Measurements from ENCODE around the gene CYP19A1. TPM values are rescaled to one million over a fixed set of nuclear protein-coding genes. Genes with fewer than 3 reads are reported as not detected.

Gene CYP19A1
- polyA plus RNA-seq, 1 donor = 8.3 TPM

DNA sequence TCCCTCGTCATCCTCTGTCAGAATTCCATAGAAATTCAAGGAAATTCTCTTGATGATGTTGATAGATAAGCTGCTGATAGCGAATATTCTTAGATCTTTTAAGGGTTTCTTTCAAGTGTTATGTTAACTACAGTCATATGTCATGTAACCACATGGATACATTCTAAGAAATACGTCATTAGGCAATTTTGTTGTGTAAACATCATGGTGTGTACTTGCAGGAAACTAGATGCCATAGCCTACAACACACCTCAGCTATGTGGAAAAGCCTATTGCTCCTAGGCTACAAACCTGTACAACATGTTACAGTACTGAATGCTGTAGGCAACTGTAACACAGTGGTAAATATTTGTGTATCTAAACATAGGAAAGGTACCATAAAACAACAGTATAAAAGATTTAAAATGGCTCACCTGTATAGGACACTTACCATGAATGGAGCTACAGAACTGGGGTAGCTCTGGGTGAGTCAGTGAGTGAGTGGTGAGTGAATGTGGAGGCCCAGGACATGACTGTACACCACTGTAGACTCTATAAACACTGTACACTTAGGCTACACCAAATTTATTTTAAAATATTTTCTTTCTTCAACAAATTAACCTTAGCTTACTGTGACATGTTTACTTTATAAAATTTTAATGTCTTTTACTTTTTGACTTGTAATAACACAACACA is 37.7 kb upstream of the CYP19A1 start:
- no peaks in the 10 kb centered on the region for H3K27me3 ChIP-seq (ENCODE audit: control insufficient read depth, insufficient read depth, low read length)
- H3K36me3 ChIP-seq (ENCODE audit: control insufficient read depth, insufficient read depth, low read length) = no peaks in the 10 kb centered on the region
- 83% methylated on average over 1 of the region's 3 CpGs for WGBS (ENCODE audit: insufficient coverage, low lambda C conversion rate)
- H3K4me3 ChIP-seq (ENCODE audit: low read length) = no peak overlapping the region
- no peak overlapping the region for H3K27ac ChIP-seq (ENCODE audit: low read length)
- no peak for DNase-seq
- H3K9me3 ChIP-seq (ENCODE audit: control insufficient read depth, low read depth, low read length) = no peaks in the 10 kb centered on the region
- no peaks in the 10 kb centered on the region for H3K4me1 ChIP-seq (ENCODE audit: control insufficient read depth, insufficient read depth, low read length)

DNA sequence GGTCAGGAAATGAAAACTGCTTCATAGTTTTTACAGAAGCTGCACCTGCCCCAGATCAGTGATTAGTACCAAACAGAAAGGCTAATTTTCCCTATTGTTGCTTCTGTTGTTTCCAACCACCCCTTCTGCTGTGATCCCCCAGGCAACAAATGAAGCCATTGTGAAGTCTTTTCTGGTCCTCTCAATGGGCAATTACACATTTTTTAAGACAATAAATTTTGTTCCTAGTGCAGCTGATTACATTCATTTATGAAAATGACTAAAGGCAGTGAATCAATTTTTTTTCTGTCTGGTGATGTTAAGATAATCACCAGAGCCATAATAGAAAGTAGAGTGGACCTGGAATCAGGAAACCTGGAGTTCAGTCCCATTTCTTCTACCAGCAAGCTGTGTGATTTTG is 35.7 kb upstream of the CYP19A1 start:
- no peaks in the 10 kb centered on the region for H3K27me3 ChIP-seq (ENCODE audit: control insufficient read depth, insufficient read depth, low read length)
- H3K4me1 ChIP-seq (ENCODE audit: control insufficient read depth, insufficient read depth, low read length) = no peaks in the 10 kb centered on the region
- H3K27ac ChIP-seq (ENCODE audit: low read length) = no peak overlapping the region
- no peak overlapping the region for H3K4me3 ChIP-seq (ENCODE audit: low read length)
- H3K36me3 ChIP-seq (ENCODE audit: control insufficient read depth, insufficient read depth, low read length) = no peaks in the 10 kb centered on the region
- no peak for DNase-seq
- H3K9me3 ChIP-seq (ENCODE audit: control insufficient read depth, low read depth, low read length) = no peaks in the 10 kb centered on the region

- no peaks in the 10 kb centered on the region for H3K27me3 ChIP-seq (ENCODE audit: control insufficient read depth, insufficient read depth, low read length)
- H3K4me3 ChIP-seq (ENCODE audit: low read length) = no peak overlapping the region
- no CpG with 5 or more reads among the region's 1 CpG for WGBS (ENCODE audit: insufficient coverage, low lambda C conversion rate)
- H3K9me3 ChIP-seq (ENCODE audit: control insufficient read depth, low read depth, low read length) = no peaks in the 10 kb centered on the region
- H3K36me3 ChIP-seq (ENCODE audit: control insufficient read depth, insufficient read depth, low read length) = no peaks in the 10 kb centered on the region
- no peaks in the 10 kb centered on the region for H3K4me1 ChIP-seq (ENCODE audit: control insufficient read depth, insufficient read depth, low read length)
- H3K27ac ChIP-seq (ENCODE audit: low read length) = no peak overlapping the region
- no peak for DNase-seq
Measured at GRCh38 chr15:51371266-51371665, 32.9 kb upstream of the CYP19A1 start.

- WGBS (ENCODE audit: insufficient coverage, low lambda C conversion rate) = no CpG with 5 or more reads among the region's 1 CpG
- no peak for DNase-seq
- H3K27ac ChIP-seq (ENCODE audit: low read length) = no peak overlapping the region
- no peaks in the 10 kb centered on the region for H3K36me3 ChIP-seq (ENCODE audit: control insufficient read depth, insufficient read depth, low read length)
- H3K9me3 ChIP-seq (ENCODE audit: control insufficient read depth, low read depth, low read length) = no peaks in the 10 kb centered on the region
- H3K27me3 ChIP-seq (ENCODE audit: control insufficient read depth, insufficient read depth, low read length) = no peaks in the 10 kb centered on the region
- H3K4me3 ChIP-seq (ENCODE audit: low read length) = no peak overlapping the region
- H3K4me1 ChIP-seq (ENCODE audit: control insufficient read depth, insufficient read depth, low read length) = no peaks in the 10 kb centered on the region
Measured at GRCh38 chr15:51369451-51369761, 31.0 kb upstream of the CYP19A1 start.

GRCh38 chr15:51368751-51369450 is 30.5 kb upstream of the CYP19A1 start:
- Histone ChIP-seq H3K4me1 (ENCODE audit: control insufficient read depth, insufficient read depth, low read length) (no peaks in the 10 kb centered on the region), H3K36me3 (ENCODE audit: control insufficient read depth, insufficient read depth, low read length) (no peaks in the 10 kb centered on the region), H3K27me3 (ENCODE audit: control insufficient read depth, insufficient read depth, low read length) (no peaks in the 10 kb centered on the region), H3K4me3 (ENCODE audit: low read length) (no peak overlapping the region), H3K9me3 (ENCODE audit: control insufficient read depth, low read depth, low read length) (no peaks in the 10 kb centered on the region), H3K27ac (ENCODE audit: low read length) (no peak overlapping the region)
- no CpG with 5 or more reads among the region's 3 CpGs for WGBS (ENCODE audit: insufficient coverage, low lambda C conversion rate)
- DNase-seq = no peak

GRCh38 chr15:51368307-51368706 is 29.9 kb upstream of the CYP19A1 start:
- Histone ChIP-seq H3K27me3 (ENCODE audit: control insufficient read depth, insufficient read depth, low read length) (no peaks in the 10 kb centered on the region), H3K9me3 (ENCODE audit: control insufficient read depth, low read depth, low read length) (no peaks in the 10 kb centered on the region), H3K27ac (ENCODE audit: low read length) (no peak overlapping the region), H3K36me3 (ENCODE audit: control insufficient read depth, insufficient read depth, low read length) (no peaks in the 10 kb centered on the region), H3K4me3 (ENCODE audit: low read length) (no peak overlapping the region), H3K4me1 (ENCODE audit: control insufficient read depth, insufficient read depth, low read length) (no peaks in the 10 kb centered on the region)
- 80% methylated on average over 1 of the region's 6 CpGs for WGBS (ENCODE audit: insufficient coverage, low lambda C conversion rate)
- no peak for DNase-seq

DNA sequence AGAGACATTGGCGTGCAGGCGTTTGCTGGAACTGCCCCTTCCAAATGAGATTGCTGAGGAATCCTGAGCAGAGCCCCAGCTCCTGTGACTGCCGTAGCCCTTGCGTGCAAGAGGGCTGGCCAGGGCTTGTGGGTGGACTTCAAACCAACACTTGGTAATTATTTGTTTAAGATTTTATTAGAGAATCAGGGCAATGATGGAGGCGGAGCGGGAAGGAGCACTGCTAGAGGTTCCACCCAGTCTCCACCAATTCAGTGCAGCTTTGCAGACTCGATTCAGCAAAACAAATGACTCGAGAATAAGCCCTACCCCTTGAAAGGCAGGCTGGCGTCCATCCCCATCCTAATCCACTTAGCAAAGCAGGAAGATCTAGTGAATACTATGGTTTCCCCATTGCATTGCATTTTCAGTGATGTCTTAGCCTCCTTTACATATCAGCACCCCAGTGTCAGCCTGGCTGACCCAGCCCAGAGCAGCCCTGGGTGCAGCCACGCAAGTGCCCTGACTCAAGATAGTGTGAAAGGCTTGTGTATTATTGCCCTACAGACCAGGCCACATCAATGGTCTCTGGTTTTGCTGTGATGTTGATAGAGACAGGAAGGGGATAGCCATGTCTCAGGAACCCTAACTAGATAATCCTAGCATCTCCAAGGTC is 29.1 kb upstream of the CYP19A1 start:
- H3K9me3 ChIP-seq (ENCODE audit: control insufficient read depth, low read depth, low read length) = no peaks in the 10 kb centered on the region

GRCh38 chr15:51366920-51367319 is 28.5 kb upstream of the CYP19A1 start:
- WGBS (ENCODE audit: insufficient coverage, low lambda C conversion rate) = 67% methylated on average over 1 of the region's 3 CpGs
- Histone ChIP-seq H3K9me3 (ENCODE audit: control insufficient read depth, low read depth, low read length) (no peaks in the 10 kb centered on the region), H3K27ac (ENCODE audit: low read length) (no peak overlapping the region), H3K4me3 (ENCODE audit: low read length) (no peak overlapping the region), H3K36me3 (ENCODE audit: control insufficient read depth, insufficient read depth, low read length) (no peaks in the 10 kb centered on the region), H3K4me1 (ENCODE audit: control insufficient read depth, insufficient read depth, low read length) (no peaks in the 10 kb centered on the region), H3K27me3 (ENCODE audit: control insufficient read depth, insufficient read depth, low read length) (no peaks in the 10 kb centered on the region)
- peak in 1 of 2 donors; percentile 11 for DNase-seq

More for the DNA sequence above, 29.1 kb upstream of the CYP19A1 start:
- Histone ChIP-seq H3K4me1 (ENCODE audit: control insufficient read depth, insufficient read depth, low read length) (no peaks in the 10 kb centered on the region), H3K4me3 (ENCODE audit: low read length) (no peak overlapping the region), H3K27ac (ENCODE audit: low read length) (no peak overlapping the region), H3K27me3 (ENCODE audit: control insufficient read depth, insufficient read depth, low read length) (no peaks in the 10 kb centered on the region), H3K36me3 (ENCODE audit: control insufficient read depth, insufficient read depth, low read length) (no peaks in the 10 kb centered on the region)
- peak in 1 of 2 donors; percentile 38 for DNase-seq
- no CpG with 5 or more reads among the region's 10 CpGs for WGBS (ENCODE audit: insufficient coverage, low lambda C conversion rate)

GRCh38 chr15:51366071-51366470 is 27.7 kb upstream of the CYP19A1 start:
- H3K27me3 ChIP-seq (ENCODE audit: control insufficient read depth, insufficient read depth, low read length) = no peaks in the 10 kb centered on the region
- DNase-seq = no peak
- no peaks in the 10 kb centered on the region for H3K9me3 ChIP-seq (ENCODE audit: control insufficient read depth, low read depth, low read length)
- no peak overlapping the region for H3K4me3 ChIP-seq (ENCODE audit: low read length)
- H3K4me1 ChIP-seq (ENCODE audit: control insufficient read depth, insufficient read depth, low read length) = no peaks in the 10 kb centered on the region
- WGBS (ENCODE audit: insufficient coverage, low lambda C conversion rate) = no CpG with 5 or more reads among the region's 5 CpGs
- no peaks in the 10 kb centered on the region for H3K36me3 ChIP-seq (ENCODE audit: control insufficient read depth, insufficient read depth, low read length)
- H3K27ac ChIP-seq (ENCODE audit: low read length) = no peak overlapping the region

DNA sequence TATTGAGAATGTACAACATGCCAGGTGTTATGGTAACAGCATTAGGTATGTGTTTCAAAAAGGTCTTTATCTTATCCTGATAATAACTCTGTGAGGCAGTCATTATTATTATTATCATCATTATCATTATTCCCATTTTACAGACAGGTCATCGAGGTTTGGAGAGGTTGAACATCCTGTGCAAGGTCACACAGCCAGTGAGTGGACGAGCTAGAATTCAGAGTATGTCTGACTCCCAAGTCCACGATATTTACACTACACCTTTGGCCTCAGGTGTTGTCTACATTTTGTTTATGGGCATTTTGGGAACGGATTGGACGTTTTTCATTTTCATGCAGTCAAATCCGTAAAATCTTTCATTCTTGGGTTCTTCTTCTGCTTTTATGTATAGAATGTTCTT is 27.0 kb upstream of the CYP19A1 start:
- no peak overlapping the region for H3K4me3 ChIP-seq (ENCODE audit: low read length)
- H3K27ac ChIP-seq (ENCODE audit: low read length) = no peak overlapping the region
- H3K4me1 ChIP-seq (ENCODE audit: control insufficient read depth, insufficient read depth, low read length) = no peaks in the 10 kb centered on the region
- no peaks in the 10 kb centered on the region for H3K27me3 ChIP-seq (ENCODE audit: control insufficient read depth, insufficient read depth, low read length)
- H3K36me3 ChIP-seq (ENCODE audit: control insufficient read depth, insufficient read depth, low read length) = no peaks in the 10 kb centered on the region
- WGBS (ENCODE audit: insufficient coverage, low lambda C conversion rate) = 96% methylated on average over 3 of the region's 6 CpGs
- DNase-seq = no peak
- H3K9me3 ChIP-seq (ENCODE audit: control insufficient read depth, low read depth, low read length) = no peaks in the 10 kb centered on the region
